ENCODE data around the gene ZNF174.

GRCh38 chr16:3458278-3458851 is 57.4 kb downstream of the ZNF174 start:
- TF ChIP-seq CTCF (IDR thresholded peaks at IDR 0.05) (no peak), POLR2A (IDR thresholded peaks at IDR 0.05) (no peak)

Data from lower leg skin (tissue), 3 donors.